Suppressor macrophage treated with lipopolysaccharide for 4 hours (primary cell): ENCODE measurements around the gene LIMS1.
A peak's percentile ranks its signal among the peaks of the same experiment; 100 is the strongest.
"Not testable (repeated sequence)": the region's sequence is repeated elsewhere in the genome, so short reads cannot be mapped to it uniquely, and the experiment has no call there.

Experiments
- DNase-seq: peaks from one replicate; pipeline ENCODE4 v3.0.0-alpha.2; 2020

The LIMS1 gene

GRCh38 chr2:108588070-108588668, 53.9 kb downstream of the LIMS1 start:
- peak; percentile 90 for DNase-seq

- no peak for DNase-seq
Measured at GRCh38 chr2:108589372-108589771, 55.1 kb downstream of the LIMS1 start.

DNA sequence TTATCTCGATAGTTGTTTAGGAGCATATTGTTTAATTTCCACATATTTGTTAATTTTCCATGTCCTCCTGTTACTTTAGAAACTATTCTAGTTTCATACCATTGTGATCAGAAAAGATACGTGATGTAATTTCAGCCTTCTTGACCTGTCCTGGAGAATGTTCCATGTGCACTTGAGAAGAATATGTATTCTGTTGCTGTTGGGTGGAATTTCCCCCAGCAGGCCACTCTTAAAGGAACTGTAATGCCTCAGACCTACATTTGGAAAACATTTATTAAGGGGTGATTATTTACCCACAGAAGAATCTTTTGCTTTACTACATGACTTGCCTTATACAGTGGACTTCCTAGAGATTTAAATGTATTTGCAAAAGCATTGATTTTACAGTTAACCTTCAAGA, 55.5 kb downstream of the LIMS1 start:
- peak; percentile 68 for DNase-seq

GRCh38 chr2:108591163-108591562, 56.9 kb downstream of the LIMS1 start:
- DNase-seq: peak; percentile 90

DNA sequence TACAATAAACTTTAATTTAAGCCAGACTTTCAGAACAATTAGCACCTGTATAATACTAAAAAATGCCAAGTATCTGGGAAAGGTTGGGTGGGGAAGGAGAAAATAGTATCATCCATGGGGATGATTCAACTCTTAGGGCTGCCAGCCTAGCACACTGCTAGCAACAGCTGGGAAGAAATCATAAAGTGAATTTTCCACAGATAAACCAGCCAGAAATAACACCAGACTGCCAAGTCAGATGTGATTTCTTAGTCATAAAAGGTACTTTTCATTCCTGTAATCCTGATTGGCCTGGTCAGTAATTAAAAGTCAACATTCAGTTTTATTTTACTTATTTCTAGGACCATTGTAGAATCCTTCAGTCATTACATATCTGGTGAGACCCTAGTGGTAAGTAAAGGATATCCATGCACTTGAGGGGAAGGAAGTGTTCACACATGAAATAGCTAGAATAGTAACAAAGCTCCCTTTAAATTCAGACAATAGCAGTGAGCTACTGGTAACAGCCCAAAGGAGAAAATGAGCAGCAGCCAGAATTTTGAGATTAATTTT, 59.4 kb downstream of the LIMS1 start:
- peak; percentile 44 for DNase-seq

DNA sequence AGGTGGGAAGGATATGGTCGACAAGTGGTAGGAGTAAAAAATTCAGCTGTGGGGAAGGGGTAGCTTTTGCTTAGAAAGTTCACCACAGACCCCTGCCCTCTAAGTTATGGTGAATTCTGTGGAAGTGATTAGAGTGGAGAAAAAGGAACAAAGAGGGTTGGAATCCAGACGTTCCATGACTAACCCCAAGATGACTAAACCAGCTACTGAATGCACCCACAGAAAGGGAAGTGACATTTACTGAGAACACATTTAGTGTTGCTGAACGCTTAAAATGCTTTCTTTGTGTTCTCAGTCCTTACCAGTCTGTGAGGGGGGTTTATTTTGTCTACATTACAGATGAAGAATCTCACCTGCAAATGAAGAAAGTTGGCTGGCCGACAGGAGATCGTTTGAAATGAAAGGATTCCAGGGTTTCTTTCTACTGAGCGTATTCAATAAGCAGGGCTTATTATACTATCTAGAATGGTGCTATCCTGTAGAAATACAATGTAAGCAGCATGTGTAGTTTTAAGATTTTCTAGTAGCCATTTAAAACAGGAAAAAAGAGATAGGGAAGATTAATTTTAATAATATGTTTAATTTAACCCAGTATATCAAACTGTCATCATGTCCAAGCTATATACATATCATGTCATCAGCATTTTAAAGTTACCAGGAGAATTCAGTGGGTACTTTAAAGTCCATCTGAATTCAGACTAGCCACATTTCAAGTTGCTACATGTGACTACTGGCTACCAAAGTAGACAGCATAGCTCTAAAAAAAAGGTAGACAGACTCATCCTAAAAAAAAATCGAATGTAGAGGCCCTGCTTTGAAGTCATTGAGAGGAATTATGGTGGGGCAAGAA, 60.1 kb downstream of the LIMS1 start:
- peak; percentile 90 for DNase-seq

DNA sequence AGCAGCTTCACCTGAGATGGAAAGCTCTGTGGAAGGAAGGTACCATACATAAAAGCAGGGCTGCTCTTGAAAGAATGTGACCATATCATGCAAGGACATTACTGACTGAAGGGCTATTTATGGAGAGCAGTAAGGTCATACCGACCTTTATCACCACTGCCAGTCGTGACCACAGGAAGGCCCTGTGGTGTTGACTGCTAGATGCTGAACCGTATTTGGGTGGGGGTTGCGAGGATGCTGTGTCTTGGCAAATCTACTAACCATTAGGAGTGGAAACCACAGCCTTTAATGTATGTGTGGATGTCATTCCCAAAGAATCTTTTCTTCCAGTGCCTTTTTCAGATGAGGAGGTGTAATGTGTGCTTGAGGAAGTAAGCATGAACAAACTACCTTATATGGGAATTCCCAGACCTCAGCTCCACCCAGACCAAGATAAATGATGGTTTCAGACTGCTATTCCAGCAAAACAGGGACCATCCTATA, 60.8 kb downstream of the LIMS1 start:
- DNase-seq: peak; percentile 61

DNA sequence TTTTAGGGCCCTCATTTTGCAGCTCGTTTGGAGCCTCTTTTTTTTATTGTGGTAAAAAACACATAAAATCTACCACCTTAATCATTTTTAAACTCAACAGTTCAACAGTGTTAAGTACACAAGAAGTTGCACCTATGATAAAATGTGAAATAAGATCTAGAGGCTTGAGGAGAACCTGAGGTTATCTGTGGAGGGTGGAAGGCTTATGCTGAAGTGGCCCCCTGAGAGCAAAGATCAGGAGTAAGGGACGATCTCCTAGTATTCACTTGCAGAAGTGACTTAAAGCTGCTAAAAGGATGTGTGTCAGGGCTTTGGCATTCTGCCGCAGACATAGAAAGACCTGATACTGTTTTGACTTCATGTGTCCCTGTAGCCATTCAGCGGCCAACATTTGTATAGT, 61.5 kb downstream of the LIMS1 start:
- DNase-seq: not testable (repeated sequence)

- DNase-seq: not testable (repeated sequence)
Measured at GRCh38 chr2:108597105-108597744, 63.0 kb downstream of the LIMS1 start.

DNA sequence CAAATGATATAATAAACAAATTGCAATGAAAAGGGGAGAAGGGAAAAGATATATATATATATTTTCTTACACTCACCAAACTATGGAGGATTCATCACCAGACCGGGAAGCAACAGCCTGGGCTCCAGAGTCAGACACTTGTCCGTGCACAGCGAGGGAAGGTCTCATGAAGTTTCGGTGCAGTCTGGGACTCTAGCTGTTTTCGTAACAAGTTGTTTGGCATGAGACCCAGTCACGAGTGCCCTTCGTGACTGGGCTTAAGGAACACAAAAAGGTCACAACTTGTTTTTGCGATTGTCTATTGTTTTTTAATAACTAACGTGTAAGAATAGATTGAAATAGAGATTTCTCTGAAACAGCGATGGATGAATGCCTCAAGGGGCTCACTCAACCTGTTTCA, 66.9 kb downstream of the LIMS1 start:
- not testable (repeated sequence) for DNase-seq

DNA sequence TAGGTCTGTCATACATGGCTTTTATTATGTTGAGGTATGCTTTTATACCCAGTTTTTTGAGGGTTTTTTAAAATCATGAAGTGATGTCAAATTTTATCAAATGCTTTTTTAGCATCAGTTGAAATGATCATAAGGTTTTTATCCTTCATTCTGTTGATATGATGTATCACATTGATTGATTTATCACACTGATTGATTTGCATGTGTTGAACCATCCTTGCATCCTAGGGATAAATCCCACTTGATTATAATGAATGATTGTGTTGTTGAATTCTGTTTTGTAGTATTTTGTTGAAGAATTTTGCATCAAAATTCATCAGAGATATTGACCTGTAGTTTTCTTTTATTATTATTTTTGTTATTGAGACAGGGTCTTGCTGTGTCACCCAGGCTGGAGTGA, 68.2 kb downstream of the LIMS1 start:
- DNase-seq: no peak

GRCh38 chr2:108604196-108604595, 69.9 kb downstream of the LIMS1 start:
- no peak for DNase-seq

GRCh38 chr2:108605947-108606346, 71.7 kb downstream of the LIMS1 start:
- DNase-seq: no peak

- no peak for DNase-seq
Measured at GRCh38 chr2:108607706-108608301, 73.5 kb downstream of the LIMS1 start.

- DNase-seq: no peak
Measured at GRCh38 chr2:108611021-108611420, 76.8 kb downstream of the LIMS1 start.

DNA sequence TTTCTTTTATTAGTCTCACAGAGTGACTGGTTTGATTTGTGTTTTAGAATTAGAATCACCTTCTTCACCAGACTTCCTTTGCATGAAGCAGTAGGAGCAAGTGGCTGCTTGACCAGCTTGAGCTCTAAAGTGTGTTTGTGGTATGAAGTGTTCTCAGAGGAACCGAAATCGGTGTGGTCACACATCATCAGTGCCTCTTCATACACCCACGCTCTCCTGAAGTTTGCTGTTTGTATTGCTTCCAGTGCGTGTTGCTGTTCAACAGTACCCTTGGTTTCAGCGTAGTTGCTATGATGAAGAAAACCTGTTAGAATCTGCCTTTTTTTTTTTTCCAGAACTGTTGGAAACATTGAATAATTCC, 77.9 kb downstream of the LIMS1 start:
- peak; percentile 84 for DNase-seq

- DNase-seq: no peak
Measured at GRCh38 chr2:108612514-108613183, 78.4 kb downstream of the LIMS1 start.

DNA sequence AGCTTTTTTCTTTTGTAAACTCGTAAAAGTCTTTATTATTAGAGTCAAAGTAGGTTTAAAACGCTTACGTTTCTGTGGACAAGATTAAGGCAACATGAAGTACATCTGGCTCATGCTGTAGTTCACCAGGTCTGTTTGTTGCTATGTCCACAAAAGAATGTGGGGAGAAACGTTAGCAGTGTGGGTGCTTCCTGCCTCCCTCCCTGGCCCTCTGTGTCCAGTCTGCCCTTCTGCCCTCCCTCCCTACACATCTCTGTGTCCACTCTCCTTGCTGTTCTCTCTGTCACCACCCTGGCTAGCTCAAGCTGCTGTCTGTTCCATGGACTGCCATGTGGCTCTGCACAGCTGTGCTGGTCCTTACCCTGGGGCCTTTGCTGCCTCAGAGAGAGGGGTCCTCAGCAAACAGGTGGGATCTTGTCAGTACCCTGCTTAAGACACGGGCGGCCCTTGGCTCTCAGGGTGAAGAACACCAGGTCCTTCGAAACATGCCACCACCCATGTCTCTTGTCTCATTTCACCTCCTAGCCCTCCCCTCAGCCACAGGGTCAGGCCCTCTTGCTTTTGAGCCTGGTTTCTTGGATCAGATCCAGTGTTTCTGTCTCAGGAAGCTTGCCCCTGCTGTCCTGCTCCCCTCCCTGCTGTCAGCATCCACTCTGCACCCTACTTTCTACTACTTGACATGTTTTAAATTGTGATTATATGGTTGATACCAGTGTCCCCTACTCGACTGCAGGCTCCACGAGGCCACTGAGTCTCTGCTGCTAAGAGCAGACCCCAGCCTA, 79.2 kb downstream of the LIMS1 start:
- DNase-seq: no peak

- DNase-seq: no peak
Measured at GRCh38 chr2:108614043-108614545, 79.8 kb downstream of the LIMS1 start.

DNA sequence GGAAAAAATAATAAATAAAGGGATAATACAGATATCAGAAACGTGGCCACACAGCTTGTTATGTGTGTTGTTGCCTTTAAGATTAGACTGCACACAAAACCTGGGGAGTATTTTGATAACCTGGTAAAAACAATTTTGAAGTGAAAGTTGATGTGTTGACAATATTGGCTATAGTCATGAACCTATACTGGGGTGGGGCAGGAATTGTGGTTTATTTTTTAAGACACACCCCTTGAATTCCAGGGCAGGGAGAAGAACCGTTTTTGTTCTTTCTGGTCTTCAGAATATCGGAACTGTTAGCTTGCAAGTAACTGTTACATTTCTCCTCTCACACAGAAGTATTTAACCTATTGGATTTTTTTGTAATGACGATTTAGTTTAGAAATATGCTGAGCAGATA, 80.4 kb downstream of the LIMS1 start:
- DNase-seq: no peak

DNA sequence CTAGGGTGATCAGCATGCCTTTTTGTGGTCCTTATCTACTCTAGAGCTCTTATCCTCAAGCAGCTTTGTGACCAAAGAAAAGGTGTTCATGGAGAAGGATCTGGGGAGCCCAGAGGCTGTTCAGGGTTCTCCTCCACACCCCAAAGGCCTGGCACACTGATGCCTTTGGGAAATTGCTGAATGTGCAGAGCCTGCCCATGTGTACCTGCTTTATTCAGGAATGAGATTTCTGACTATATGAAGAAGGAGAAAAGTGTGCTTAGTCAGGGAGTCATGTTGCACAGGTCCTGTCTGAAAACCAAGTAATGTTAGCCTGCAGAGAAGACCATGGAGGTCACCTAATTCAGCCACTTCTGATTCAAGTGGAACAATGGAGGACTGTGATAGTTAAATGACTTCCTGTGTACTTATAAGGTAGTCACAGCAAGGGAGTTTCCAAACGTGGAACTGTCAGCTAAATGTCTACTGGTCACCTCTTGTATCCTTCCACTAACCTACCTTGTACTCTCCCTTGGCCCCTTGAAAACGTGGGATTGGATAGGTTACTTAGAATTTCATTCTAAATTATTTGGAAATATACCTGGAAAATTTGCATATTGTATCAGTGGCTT, 81.3 kb downstream of the LIMS1 start:
- no peak for DNase-seq
